ENCODE measurements around the gene SESN1.

SESN1 gene

DNA sequence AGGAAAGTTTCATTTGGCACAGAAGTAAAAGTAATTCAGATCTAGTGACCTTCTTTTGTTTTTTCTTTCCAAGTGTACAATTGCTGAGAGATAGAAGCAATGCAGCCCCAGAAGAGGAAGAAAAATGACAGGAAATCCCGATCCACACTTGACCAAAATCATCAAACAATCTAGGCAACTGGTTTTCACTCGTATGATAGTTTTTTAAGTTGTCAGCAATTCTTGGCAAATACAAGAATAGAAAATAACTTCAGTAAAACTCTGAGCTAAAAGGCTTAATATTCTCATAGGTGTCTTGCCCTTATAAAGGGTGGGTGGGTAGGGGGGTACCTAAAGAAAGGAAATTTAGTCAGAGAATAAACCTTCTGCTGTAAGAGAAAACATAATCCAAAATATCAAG is 36.0 kb downstream of the SESN1 start:
- no peak for DNase-seq

GRCh38 chr6:109056661-109057060 is 38.0 kb downstream of the SESN1 start:
- no peak for DNase-seq

GRCh38 chr6:109055771-109056235 is 38.8 kb downstream of the SESN1 start:
- no peak for DNase-seq

GRCh38 chr6:109053336-109053735 is 41.3 kb downstream of the SESN1 start:
- no peak for DNase-seq

- no peak for DNase-seq
These were observed 41.8 kb downstream of the SESN1 start for GRCh38 chr6:109052852-109053251.

DNA sequence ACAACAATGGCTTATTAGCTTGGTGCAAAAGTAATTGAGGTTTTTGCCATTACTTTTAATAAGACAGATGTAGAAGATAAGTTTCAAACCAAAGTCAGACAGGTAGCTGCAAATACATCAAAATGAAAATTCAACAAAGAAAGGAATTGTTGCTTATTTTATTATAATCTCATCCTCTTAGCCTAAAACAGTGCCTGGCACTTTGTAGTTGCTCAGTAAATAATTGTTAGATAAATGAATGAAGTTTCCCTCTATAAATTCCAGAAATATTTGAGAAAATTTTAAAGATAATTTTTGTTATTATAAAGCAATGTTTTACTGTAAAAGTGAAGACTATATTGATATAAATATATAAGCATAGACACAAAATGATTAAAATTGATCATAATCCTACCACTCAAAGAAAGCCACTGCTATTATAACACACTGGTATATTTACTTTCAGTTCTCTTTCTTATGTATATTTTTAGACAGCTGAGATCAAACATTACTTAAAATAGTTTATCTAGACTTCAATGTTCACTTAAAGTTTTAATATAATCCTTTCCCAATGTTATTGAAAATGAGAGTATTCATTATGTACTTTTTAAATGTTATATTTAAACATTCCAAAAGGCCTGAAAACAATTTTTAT is 42.5 kb downstream of the SESN1 start:
- DNase-seq = no peak

DNA sequence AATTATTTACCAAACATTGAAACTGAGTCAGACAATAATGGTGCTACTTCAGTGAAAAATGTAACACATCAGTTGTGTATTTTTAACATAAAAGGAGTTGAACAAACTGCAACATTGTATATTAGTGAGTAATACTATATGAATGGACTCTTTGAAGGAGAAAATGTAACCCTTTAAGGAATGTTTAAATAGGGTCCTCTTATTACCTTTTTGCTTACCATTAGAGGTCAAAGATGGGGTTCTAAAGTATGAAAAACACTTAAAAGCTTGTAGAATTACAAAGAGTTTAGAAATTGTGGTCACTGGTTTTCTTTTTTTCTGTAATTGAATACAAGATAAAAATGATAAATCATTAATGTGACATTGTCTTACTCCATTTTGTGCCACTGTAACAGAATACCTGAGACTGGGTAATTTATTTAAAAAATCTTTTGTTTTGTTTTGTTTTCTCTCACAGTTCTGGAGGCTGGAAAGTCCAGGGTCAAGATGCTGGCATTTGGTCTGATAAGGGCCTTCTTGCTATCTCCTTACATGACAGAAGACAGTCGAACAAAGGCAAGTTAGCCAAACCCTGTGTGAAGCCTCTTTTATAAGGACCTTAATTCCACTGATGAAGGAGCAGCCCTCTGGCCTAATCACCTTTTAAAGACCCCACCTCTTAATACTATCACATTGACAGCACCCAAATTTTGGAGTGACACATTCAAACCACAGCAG is 43.2 kb downstream of the SESN1 start:
- no peak for DNase-seq

- no peak for DNase-seq
These were observed 44.1 kb downstream of the SESN1 start for GRCh38 chr6:109050447-109051102.

- no peak for DNase-seq
These were observed 44.6 kb downstream of the SESN1 start for GRCh38 chr6:109050012-109050411.

DNA sequence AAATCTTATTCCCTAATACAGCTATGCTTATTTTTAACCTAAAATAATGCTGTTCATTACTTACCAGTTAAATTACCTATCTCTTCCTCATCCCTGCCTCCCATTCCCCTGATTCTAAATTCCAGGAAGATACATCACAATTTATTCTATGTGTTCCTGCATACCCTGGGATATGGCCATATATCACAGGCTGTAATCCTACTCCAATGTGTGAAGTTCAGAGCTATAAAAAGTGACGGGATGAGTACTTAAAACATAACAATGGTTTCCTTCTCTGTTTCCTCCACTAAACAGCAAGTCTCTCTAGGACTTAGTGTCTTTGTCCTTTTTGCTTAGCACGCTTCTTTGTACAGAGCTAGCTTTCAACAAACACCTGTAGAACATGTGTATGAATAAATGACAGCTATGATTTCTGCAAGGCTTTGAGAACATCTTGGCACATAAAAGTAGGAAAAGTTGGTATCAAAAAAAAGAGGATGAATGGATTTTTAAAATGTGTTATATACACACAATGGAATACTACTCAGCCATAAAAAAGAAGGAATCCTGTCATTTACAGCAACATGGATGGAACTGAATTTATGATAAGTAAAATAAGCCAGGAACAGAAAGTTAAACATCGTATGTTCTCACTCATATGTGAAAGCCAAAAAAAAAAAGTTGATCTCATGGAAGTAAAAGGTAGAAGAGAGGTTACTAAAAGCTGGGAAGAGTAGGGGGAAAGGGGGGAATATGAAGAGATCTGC is 45.8 kb downstream of the SESN1 start:
- no peak for DNase-seq

DNA sequence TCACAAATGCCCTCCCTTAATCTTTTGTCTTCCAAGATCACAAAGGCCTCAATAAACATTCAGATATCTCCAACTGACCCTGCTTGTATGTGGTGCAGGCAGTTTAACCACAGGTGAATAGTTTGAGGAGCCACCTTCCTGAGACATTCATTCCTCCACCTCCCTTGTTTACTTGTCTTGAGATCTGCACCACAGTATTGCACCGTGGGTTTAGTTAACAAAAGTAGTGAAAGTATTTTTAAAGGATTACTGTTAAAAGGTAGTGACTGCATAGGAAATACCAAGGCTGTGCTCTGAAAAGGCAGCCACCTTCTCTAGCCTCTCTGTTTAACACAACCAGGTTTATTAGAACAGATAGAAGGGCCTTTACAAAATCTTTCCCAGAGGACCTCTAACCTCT is 46.5 kb downstream of the SESN1 start:
- DNase-seq = no peak

DNA sequence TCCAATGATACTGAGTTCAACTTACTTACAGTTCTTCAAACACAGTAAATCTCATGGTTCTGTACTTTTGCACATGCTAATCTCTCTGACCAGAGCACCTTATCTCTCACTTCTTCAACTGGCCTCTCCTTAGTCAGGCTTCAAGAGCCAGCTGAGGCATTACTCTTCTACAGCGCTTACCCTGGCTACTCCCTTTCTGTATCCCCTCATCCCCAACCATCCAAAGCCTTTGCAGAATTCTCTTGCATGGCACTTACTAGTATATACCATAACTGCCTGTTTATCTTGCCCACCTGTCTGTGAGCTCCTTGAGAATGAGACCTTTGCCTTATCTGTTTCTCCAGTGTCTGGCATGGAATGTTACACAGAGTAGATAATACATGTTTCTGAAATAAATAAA is 49.2 kb downstream of the SESN1 start:
- DNase-seq = no peak

DNA sequence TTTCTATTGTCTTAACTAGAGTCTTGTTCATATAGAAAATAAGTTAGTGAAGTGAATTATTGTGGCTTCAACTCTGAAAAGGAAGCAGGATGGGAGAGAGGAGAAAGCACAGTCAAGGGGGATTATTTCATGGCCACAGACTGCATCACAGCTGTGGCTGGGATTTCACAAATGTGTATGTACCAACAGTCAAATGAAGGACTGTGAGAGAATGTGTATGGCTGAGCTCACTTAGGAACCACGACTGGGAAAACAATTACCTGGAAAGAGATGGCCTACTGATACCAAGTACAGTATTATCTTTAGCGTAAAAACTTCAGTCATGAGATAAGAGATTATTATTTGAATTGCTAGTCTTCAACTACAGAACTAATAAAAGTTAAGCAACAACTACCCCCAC is 54.9 kb downstream of the SESN1 start:
- no peak for DNase-seq

DNA sequence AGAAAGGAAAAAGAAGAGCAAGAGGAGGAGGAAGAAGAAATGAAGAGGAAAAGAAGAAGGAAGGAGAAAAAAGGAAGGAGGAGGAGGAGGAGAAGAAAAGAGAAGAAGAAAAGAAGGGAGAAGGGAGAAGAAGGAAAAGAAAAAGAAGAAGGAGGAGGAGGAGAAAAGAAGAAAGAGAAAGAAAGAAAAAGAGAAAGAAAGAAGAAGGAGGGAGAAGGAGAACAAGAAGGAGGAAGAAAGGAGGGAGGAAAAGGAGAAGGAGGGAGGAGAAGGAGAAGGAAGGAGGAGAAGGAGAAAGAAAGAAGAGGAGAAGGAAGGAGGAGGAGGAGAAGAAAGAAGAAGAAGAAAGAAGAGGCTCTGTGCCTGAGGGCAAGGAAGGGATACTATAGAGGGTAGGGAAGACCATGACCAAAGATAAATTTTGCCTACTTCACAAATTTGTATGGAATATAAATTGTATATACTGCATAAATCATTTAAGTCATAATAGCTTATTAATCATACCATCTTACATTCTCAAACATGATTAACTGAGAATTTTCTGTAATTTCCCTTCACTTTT is 55.7 kb downstream of the SESN1 start:
- no peak for DNase-seq

DNA sequence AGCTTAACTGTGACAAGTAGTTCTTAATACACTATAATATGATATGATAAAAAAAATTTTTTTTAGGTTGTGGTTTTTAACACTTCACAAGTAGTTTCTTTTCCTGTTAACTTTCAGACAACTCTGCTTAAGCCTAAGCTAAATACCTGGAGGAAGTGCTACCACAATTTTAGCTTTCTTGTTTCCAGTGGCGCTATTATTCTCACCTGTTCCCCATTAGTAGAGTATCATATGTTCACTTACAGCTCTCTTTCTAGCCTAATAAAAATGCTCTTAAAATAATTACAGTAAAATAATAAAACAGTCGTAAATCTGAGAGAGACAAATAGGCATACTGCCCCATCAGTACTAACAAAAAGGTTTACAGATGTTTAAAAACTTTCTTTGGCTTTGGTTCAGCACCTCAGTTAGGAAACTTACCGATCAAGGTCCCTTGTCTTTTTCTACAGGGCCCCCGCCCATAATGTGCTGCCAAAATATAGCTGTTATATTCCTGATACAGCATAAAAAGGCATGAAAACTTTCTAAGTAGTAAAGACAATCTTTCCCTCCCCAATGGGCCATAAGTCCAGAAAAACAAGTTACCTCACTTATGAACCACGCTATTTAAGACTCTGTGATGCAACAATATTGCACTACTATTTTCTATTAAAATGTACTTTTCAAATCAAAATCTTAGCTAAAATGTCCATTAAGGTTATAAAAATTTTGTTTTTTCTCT is 57.9 kb downstream of the SESN1 start:
- no peak for DNase-seq

DNA sequence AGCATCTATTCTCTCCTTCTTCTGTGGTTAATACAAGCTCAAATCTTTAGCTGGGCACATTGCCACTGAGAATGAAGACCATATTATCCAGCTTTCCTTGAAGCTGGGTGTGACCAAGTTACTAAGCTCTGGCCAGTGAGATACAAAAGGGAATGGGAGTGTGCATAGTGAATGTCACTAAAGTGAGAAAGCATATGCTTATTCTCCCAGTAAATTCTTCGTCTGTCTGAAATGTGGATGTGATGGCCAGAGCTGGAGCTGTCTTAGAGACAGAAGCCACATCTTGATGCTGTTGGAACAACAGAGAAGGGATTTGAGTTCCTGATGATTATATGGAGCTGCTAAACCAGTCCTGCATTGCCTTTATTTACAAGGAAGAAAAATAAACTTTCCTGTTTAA is 60.1 kb downstream of the SESN1 start:
- DNase-seq = no peak

DNA sequence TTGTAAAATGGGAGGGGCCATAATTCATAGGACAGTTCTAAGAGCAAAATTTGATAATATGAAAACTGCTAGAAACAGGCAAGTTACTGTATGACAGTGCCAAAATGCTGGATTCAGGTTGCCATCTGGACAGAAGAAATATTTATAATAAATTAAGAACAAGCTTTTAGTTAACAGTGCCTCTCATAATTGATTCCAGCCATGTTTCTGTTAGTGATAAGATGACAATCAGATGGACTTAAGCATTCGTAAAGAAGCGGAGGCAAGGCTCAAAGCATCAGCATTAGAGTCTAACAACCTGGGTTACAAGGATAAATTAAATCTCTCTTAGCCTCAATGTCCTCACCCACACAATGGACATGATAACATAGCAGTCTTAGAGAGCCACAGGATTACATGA is 61.0 kb downstream of the SESN1 start:
- DNase-seq = no peak

DNA sequence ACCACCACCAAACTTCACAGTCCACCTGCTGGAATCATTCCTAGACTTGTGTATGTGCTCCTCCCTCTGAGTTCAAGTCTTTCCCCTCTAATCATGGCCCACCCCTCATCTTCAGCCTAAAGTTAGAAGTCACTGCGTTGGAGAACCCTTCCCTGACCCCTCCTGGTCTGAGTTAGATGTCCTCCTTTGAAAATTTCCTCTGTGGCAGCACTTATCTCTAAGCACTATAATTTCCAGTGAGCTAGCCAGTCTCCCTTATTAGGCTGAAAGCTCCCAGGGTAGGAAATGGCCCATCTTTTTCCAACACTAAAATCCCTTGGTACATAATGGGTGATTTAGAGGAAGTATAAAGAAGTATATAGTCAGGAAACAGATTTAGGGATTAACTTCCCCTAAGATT is 63.2 kb downstream of the SESN1 start:
- no peak for DNase-seq

DNA sequence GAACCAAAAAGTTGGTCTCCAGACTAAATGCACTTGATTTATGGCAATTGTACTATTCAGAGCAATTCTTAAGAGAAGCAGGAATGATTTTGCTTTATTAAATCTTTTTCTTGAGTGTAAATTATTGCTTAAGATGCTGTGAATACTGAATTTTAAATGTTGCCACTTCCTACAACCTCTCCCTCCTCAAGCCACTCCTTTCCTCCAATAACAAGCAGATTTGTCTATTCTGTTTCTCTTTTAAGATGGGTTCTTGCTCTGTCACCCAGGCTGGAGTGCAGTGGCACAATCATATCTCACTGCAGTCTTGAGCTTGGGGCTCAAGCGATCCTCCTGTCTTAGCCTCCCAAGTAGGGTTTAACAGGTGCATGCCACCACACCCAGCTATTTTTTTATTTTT is 65.3 kb downstream of the SESN1 start:
- DNase-seq = no peak

DNA sequence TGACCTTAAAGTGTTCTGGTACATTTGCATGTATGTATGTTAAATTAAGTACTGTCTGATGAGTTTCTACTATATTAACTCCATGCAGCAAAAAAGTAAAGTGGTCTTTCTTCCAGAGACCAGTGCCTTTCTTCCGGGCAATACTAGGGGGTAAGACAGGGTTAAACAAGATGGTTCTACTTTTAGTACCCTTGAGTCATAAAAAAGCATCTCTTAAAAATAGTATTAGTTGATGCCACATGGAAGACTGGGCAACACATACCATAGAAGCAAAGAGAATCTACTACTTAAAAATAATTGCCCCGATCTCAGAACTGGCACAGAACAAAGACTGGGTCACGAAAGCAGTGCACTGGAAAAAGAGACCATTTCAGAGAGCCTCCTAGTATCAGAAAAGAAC is 66.2 kb downstream of the SESN1 start:
- DNase-seq = no peak

- DNase-seq = no peak
These were observed 66.7 kb downstream of the SESN1 start for GRCh38 chr6:109027964-109028363.

GRCh38 chr6:109025639-109026038 is 69.0 kb downstream of the SESN1 start:
- DNase-seq = no peak

- no peak for DNase-seq
These were observed 69.9 kb downstream of the SESN1 start for GRCh38 chr6:109024784-109025183.

All from amniotic stem cell (primary cell).